Breast epithelium (tissue), 4 donors: ENCODE results near the gene ALG12. TPM values are rescaled to one million over a fixed set of nuclear protein-coding genes. Genes with fewer than 3 reads are reported as not detected.
A peak's percentile ranks its signal among the peaks of the same experiment; 100 is the strongest.
"Not testable (repeated sequence)": the region's sequence is repeated elsewhere in the genome, so short reads cannot be mapped to it uniquely, and the experiment has no call there.

Experiments
- DNase-seq, 2 donors: peaks; one replicate each; pipeline ENCODE4 v3.0.0-alpha.2; 2019; ENCODE audit warnings: low spot score in 2 of 2
- H3K27ac ChIP-seq, 2 donors: fragments of 200-600 bp; sonication (generic) in 1 of 2; one replicate each; pipeline ENCODE4 v1.5.1; 2016 to 2019; ENCODE audit warnings: mild to moderate bottlenecking in 1 of 2
- H3K27me3 ChIP-seq, 2 donors: fragments of 200-600 bp; sonication (generic) in 1 of 2; one replicate each; pipeline versions ENCODE4 v1.5.1 to v1.6.0; 2017 to 2019; ENCODE audit warnings: control low read depth in 1 of 2, mild to moderate bottlenecking in 1 of 2
- H3K36me3 ChIP-seq: fragments of 200-600 bp; one replicate; pipeline ENCODE4 v1.5.1; 2019
- H3K4me1 ChIP-seq, 2 donors: fragments of 200-600 bp; sonication (generic); one replicate each; pipeline ENCODE4 v1.5.1; 2016 to 2019; ENCODE audit warnings: control low read depth in 1 of 2
- H3K4me3 ChIP-seq, 3 donors: fragments of 200-600 bp; sonication (generic); 1 replicate in 2 of 3; 2 replicates in 1 of 3; pipeline ENCODE4 v1.5.1; 2016 to 2019; ENCODE audit warnings: mild to moderate bottlenecking in 3 of 3, moderate library complexity in 2 of 3
- H3K9me3 ChIP-seq, 2 donors: fragments of 200-600 bp; sonication (generic) in 1 of 2; one replicate each; pipeline ENCODE4 v1.5.1; 2016 to 2019; ENCODE audit warnings: control low read depth in 1 of 2
- POLR2A ChIP-seq: fragments of 450-650 bp; IDR thresholded peaks from one replicate; pipeline ENCODE4 v1.6.1; 2016; ENCODE audit warnings: antibody characterized with exemption, mild to moderate bottlenecking, moderate library complexity
- POLR2AphosphoS5 ChIP-seq, 3 donors: sonication (generic); formaldehyde crosslinking; IDR thresholded peaks; one replicate each; pipeline ENCODE4 v1.6.1; 2017; ENCODE audit warnings: antibody characterized with exemption in 3 of 3
- intact Hi-C: fragments of 100-400 bp; cut with DNase I; formaldehyde crosslinking; loops from one replicate; pipeline ENCODE4 v1.15.1; 2023; ENCODE audit warnings: low total_unique reads
- total RNA-seq, 3 donors: library from RNA; depleted of rRNA; stranded (reverse); fragments of >200 nt; gene quantifications; one replicate each; pipeline ENCODE4 v1.1.0, GENCODE V29; 2016
- TF ChIP-seq, protein P1 (sequence below), 3 donors: fragments of 450-650 bp; IDR thresholded peaks; one replicate each; pipeline ENCODE4 v1.5.1; 2016 to 2017; ENCODE audit warnings: antibody characterized with exemption in 3 of 3, mild to moderate bottlenecking in 3 of 3, moderate library complexity in 3 of 3

ALG12 gene
- total RNA-seq, 3 donors from 2014 or later = 16.6 to 22.4 (median 19.7) TPM

GRCh38 chr22:49948116-49948957, 30.1 kb upstream of the ALG12 start:
- TF ChIP-seq POLR2AphosphoS5 (IDR thresholded peaks at IDR 0.05) = no peak
- no peak for DNase-seq
- Histone ChIP-seq H3K27ac (peak overlapping the region; percentile 99), H3K27me3 (no peaks in the 10 kb centered on the region), H3K36me3 (no peaks in the 10 kb centered on the region), H3K4me1 (peaks cover 15 to 51% of the 10 kb centered on the region in 2 donors), H3K4me3 (peak overlapping the region in 2 of 3 donors; percentile 51 to 66), H3K9me3 (no peaks in the 10 kb centered on the region)
- intact Hi-C loops = no loop called here

DNA sequence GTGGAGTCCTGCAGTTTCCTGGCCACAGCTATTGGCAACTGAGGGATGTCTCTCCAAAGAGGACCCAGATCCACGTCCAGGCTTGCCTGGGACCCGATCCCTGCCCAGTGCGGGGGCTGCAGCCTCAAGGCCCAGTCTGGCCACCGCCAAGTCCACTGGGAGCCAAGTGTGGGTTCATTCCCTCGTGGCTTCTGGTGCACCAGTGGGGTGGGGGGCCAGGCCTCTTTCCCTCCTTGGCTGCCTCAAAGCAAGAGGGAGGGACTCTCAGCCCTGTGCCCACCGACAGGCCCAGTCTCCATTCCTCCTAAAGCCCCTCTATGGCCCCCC, 29.0 kb upstream of the ALG12 start:
- H3K4me1 ChIP-seq = peaks cover 15 to 40% of the 10 kb centered on the region in 2 donors
- peak overlapping the region; percentile 99 for H3K27ac ChIP-seq
- no peak for DNase-seq
- TF ChIP-seq POLR2A (no peak), POLR2AphosphoS5 (IDR thresholded peaks at IDR 0.05) (no peak)
- TF ChIP-seq, protein P1, sequence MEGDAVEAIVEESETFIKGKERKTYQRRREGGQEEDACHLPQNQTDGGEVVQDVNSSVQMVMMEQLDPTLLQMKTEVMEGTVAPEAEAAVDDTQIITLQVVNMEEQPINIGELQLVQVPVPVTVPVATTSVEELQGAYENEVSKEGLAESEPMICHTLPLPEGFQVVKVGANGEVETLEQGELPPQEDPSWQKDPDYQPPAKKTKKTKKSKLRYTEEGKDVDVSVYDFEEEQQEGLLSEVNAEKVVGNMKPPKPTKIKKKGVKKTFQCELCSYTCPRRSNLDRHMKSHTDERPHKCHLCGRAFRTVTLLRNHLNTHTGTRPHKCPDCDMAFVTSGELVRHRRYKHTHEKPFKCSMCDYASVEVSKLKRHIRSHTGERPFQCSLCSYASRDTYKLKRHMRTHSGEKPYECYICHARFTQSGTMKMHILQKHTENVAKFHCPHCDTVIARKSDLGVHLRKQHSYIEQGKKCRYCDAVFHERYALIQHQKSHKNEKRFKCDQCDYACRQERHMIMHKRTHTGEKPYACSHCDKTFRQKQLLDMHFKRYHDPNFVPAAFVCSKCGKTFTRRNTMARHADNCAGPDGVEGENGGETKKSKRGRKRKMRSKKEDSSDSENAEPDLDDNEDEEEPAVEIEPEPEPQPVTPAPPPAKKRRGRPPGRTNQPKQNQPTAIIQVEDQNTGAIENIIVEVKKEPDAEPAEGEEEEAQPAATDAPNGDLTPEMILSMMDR (IDR thresholded peaks at IDR 0.05) = no peak
- intact Hi-C loops = no loop called here
- no peaks in the 10 kb centered on the region for H3K27me3 ChIP-seq
- peak overlapping the region in 2 of 3 donors; percentile 51 to 66 for H3K4me3 ChIP-seq
- no peaks in the 10 kb centered on the region for H3K36me3 ChIP-seq
- H3K9me3 ChIP-seq = no peaks in the 10 kb centered on the region

DNA sequence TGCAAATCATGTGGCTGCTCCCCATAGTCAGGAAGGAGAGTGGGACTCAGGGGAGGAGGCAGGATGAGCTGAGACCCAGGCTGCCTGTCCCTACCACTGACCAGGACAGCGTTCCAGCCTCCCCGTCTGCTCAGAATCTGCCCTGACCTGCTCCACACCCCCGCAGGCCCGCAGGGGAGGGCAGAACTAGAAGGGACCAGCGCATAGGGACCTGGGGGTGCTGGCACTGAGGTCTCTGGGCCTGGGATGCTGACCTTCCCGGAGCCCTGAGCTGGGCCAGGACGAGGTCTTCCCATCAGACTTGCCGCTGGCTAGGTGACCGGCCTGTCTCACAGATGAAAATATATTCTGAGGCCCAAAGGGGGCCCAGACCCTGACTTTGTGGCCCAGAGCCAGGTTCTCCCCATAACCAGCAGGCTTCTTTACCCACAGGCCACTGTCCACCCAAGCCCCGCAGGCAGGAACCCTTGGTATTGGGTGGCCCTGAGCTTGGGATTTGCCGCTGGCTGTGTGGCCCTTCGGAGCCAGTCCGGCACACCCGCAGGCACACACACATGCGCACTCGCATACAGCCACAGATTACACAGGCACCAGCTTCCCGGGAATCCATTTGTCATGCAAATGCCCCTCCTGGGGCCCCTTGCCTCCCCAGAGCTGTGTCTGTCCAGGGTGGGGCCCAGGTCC, 28.5 kb upstream of the ALG12 start:
- peak overlapping the region; percentile 99 for H3K27ac ChIP-seq
- no peak for DNase-seq
- H3K27me3 ChIP-seq = no peaks in the 10 kb centered on the region
- no peaks in the 10 kb centered on the region for H3K36me3 ChIP-seq
- H3K4me1 ChIP-seq = peaks cover 13 to 35% of the 10 kb centered on the region in 2 donors
- no peaks in the 10 kb centered on the region for H3K9me3 ChIP-seq
- intact Hi-C loops = no loop called here
- H3K4me3 ChIP-seq = peak overlapping the region in 1 of 3 donors; percentile 66
- TF ChIP-seq POLR2AphosphoS5 (IDR thresholded peaks at IDR 0.05) (no peak), POLR2A (no peak)
- TF ChIP-seq, protein P1 (IDR thresholded peaks at IDR 0.05) = no peak

DNA sequence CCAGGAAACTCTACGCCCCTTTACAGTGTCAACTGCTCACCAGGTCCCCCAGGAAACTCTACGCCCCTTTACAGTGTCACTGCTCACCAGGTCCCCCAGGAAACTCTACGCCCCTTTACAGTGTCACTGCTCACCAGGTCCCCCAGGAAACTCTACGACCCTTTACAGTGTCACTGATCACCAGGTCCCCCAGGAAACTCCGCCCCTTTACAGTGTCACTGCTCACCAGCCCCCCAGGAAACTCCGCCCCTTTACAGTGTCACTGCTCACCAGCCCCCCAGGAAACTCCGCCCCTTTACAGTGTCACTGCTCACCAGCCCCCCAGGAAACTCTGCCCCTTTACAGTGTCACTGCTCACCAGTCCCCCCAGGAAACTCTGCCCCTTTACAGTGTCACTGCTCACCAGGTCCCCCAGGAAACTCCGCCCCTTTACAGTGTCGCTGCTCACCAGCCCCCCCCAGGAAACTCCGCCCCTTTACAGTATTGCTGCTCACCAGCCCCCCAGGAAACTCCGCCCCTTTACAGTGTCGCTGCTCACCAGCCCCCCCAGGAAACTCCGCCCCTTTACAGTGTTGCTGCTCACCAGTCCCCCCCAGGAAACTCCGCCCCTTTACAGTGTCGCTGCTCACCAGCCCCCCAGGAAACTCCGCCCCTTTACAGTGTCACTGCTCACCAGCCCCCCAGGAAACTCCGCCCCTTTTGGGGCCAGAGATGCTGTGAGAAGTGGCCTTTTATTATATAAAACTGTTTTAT, 27.0 kb upstream of the ALG12 start:
- Histone ChIP-seq H3K4me1 (peaks cover 8 to 24% of the 10 kb centered on the region in 2 donors), H3K27ac (peak overlapping the region; percentile 7 to 99)
- H3K36me3 ChIP-seq = not testable (repeated sequence)

GRCh38 chr22:49944399-49944891, 26.2 kb upstream of the ALG12 start:
- no peak for TF ChIP-seq POLR2A
- no peak for TF ChIP-seq POLR2AphosphoS5 (IDR thresholded peaks at IDR 0.05)
- TF ChIP-seq, protein P1 (IDR thresholded peaks at IDR 0.05) = no peak
- H3K36me3 ChIP-seq = no peaks in the 10 kb centered on the region
- no peak overlapping the region for H3K4me3 ChIP-seq
- no peaks in the 10 kb centered on the region for H3K9me3 ChIP-seq
- no peak for DNase-seq
- H3K4me1 ChIP-seq = peaks cover 8 to 24% of the 10 kb centered on the region in 2 donors
- H3K27me3 ChIP-seq = no peaks in the 10 kb centered on the region
- intact Hi-C loops = no loop called here
- H3K27ac ChIP-seq = peak overlapping the region; percentile 17 to 70

More for the DNA sequence above, 27.0 kb upstream of the ALG12 start:
- DNase-seq, intact Hi-C loops, H3K27me3 ChIP-seq, H3K4me3 ChIP-seq, H3K9me3 ChIP-seq: not testable (repeated sequence)
